Activated CD4-positive, alpha-beta memory T cell treated with anti-CD3 and anti-CD28 coated beads, Interleukin-2, amount 10 ng/mL, durations not matched to agents 7 days and 5 days (primary cell): ENCODE data around the gene PEX1. TPM values are rescaled to one million over a fixed set of nuclear protein-coding genes. Genes with fewer than 3 reads are reported as not detected.
A peak's percentile ranks its signal among the peaks of the same experiment; 100 is the strongest.
"Not testable (repeated sequence)": the region's sequence is repeated elsewhere in the genome, so short reads cannot be mapped to it uniquely, and the experiment has no call there.

Experiments used
- CTCF ChIA-PET: fragments of 350-600 bp; sonication (Branson Sonifier 250); formaldehyde crosslinking; loops from one replicate; lab custom pipeline; 2021; ENCODE audit warnings: antibody characterized with exemption, inconsistent platforms; lab: Charles Lee
- POLR2A ChIA-PET: fragments of 350-600 bp; sonication (Branson Sonifier 250); formaldehyde crosslinking; loops from one replicate; lab custom pipeline; 2021; ENCODE audit warnings: antibody characterized with exemption; lab: Charles Lee
- DNase-seq: peaks from one replicate; pipeline ENCODE4 v3.0.0-alpha.2; 2020
- H3K27ac Mint-ChIP-seq: one replicate; pipeline ENCODE4 v1.8.0; 2021; ENCODE audit warnings: mild to moderate bottlenecking, mixed read lengths
- H3K27me3 Mint-ChIP-seq: one replicate; pipeline ENCODE4 v1.8.0; 2021; ENCODE audit warnings: mixed read lengths
- H3K36me3 Mint-ChIP-seq: one replicate; pipeline ENCODE4 v1.8.0; 2021; ENCODE audit warnings: low read depth, mixed read lengths
- H3K4me1 Mint-ChIP-seq: one replicate; pipeline ENCODE4 v1.8.0; 2021; ENCODE audit warnings: mixed read lengths
- H3K4me3 Mint-ChIP-seq: one replicate; pipeline ENCODE4 v1.8.0; 2021; ENCODE audit warnings: mild to moderate bottlenecking, mixed read lengths
- H3K9me3 Mint-ChIP-seq: one replicate; pipeline ENCODE4 v1.8.0; 2021; ENCODE audit warnings: mixed read lengths
- total RNA-seq, 2 experiments: library from RNA; stranded (reverse); gene quantifications; one replicate each; pipeline ENCODE4 v1.2.3, GENCODE V29; 2021

The PEX1 gene
- total RNA-seq: 10 to 100 TPM; 15.0 to 16.4 TPM

DNA sequence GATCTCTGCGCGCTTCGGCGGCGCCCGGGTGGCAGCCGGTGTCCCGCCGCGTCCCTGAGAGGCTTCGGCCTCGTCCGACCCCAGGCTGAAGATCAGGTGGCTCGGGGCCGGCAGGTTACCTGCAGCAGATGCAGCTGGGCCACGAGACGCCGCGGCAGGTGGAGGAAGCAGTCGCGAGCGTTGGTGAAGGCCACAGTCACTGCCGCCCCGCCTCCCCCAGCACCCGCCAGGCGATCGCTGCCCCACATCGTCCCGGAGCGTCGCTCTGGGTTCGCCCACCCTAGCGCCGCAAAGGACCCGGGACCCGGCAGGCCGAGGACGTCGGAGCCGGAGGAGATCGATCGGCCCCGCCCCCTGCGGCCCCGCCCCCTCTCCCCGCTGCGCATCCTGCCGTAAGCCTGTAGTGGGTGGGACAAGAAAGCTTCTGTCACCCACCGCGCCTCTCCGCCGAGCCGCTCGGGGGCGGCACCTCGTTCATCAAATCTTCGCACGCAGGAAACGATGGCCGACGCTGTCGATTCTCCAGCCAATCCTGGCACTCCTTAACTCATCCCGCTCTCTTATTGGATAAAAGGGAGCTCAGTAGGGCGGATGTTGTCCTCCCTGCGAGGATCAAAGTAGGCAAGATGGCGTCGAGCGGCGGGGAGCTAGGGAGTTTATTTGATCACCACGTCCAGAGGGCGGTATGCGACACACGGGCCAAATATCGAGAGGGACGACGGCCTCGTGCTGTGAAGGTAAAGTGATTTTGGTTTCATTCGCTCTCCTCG is at the start of gene PEX1, which contains the start of gene RBM48:
Gene PEX1 (minus strand): TSS at position 333 of the 770 bp plus-strand sequence. CDS start 85 bp downstream, at position 248.
Gene RBM48 (plus strand): TSS at position 608 of the 770 bp plus-strand sequence. CDS start 19 bp downstream, at position 627.
- peak; percentile 96 for DNase-seq
- Mint-ChIP-seq H3K4me3 (peak within 1 kb of the TSS; percentile 87), H3K9me3 (no peaks in the 10 kb centered on the region), H3K27ac (peak within 1 kb of the TSS; percentile 91), H3K36me3 (peaks cover 26% of the 10 kb centered on the region), H3K27me3 (no peaks in the 10 kb centered on the region), H3K4me1 (peaks cover 31% of the 10 kb centered on the region)
- CTCF ChIA-PET: interaction anchor here (0.6 to 2.5 kb wide), 35 partner anchors 11 to 704 kb away, joined by 3 to 32 read pairs (median 4); partner anchors contain the start of genes FAM133B, GATAD1 and VPS50
- POLR2A ChIA-PET: interaction anchor here (0.6 to 4.4 kb wide), 35 partner anchors 11 to 618 kb away, joined by 3 to 33 read pairs (median 4); partner anchors contain the start of genes AKAP9, ANKIB1, CDK6 and FAM133B

DNA sequence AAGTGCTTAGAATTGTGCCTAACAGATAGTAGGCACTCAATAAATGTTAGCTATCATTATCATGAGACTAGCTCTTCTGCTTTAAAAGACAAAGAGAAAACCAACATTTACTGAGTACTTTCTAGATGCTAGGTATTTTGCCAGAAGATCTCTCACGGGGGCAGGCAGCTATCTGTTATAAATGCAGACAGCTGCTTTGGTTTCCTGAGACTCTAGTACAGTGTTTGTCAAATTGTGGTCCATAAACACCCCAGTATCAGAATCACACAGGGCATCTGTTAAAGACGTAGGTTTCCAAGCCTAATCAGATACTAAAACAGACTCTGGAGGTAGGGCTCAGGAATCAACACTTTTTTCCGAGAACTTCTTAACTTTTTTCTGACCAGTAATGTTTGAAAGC is 48.0 kb upstream of the PEX1 start:
- Mint-ChIP-seq H3K27ac (no peak overlapping the region), H3K4me3 (no peak overlapping the region), H3K36me3 (peaks cover 62% of the 10 kb centered on the region), H3K4me1 (peaks cover 9% of the 10 kb centered on the region), H3K9me3 (no peaks in the 10 kb centered on the region), H3K27me3 (no peaks in the 10 kb centered on the region)
- ChIA-PET CTCF (interaction anchor here (0.6 to 2.0 kb wide), 3 partner anchors 11 to 48 kb away, joined by 3 to 7 read pairs (median 6); partner anchors contain the start of genes FAM133B, PEX1 and RBM48), POLR2A (interaction anchor here (1.3 kb wide), 1 partner anchor 48 kb away, joined by 4 read pairs; the partner anchor contains the start of genes PEX1 and RBM48)
- no peak for DNase-seq

DNA sequence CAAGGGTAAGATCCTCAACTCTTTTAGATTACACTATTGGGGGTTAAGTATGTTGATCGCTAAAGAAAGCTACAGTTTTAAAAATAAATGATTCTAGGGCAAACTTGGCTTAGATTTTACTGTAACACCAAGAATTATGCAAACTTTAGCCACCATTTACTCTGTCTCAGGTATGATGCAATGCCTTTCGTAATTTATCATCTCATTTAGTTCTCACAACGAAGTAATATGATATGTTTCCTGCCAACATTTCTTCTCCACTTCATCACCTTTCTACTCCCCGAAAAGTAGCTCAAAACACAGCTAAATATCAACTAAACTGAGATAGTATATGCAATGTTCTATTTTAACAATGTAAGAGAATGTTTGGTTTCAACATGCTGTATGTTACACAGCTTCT is 40.8 kb upstream of the PEX1 start:
- Mint-ChIP-seq H3K4me1 (peaks cover 4% of the 10 kb centered on the region), H3K27ac (no peak overlapping the region), H3K36me3 (peaks cover 55% of the 10 kb centered on the region), H3K9me3 (no peaks in the 10 kb centered on the region), H3K27me3 (no peaks in the 10 kb centered on the region), H3K4me3 (no peak overlapping the region)
- ChIA-PET POLR2A (no interaction called here), CTCF (no interaction called here)
- DNase-seq: no peak

DNA sequence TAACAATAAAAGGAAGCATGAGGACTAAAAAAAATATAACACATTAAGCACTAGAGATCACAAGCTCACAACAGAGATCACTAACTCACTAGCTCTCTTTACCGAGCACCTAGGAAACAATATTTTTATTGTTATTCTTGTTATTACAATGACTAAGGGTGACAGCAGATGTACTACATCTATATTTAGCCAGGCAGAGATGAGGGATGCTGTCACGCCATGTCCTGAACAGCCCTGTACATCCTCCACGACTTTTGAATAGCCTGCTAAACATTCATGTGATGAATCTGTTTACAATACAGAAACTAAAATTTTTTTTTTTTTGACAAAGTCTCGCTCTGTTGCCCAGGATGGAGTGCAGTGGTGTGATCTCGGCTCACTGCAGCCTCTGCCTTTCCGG is 39.1 kb upstream of the PEX1 start:
- no peak for DNase-seq
- peaks cover 2% of the 10 kb centered on the region for H3K4me1 Mint-ChIP-seq
- H3K9me3 Mint-ChIP-seq: no peaks in the 10 kb centered on the region
- H3K27me3 Mint-ChIP-seq: no peaks in the 10 kb centered on the region
- H3K4me3 Mint-ChIP-seq: no peak overlapping the region
- CTCF ChIA-PET: no interaction called here
- H3K36me3 Mint-ChIP-seq: peaks cover 63% of the 10 kb centered on the region
- H3K27ac Mint-ChIP-seq: no peak overlapping the region
- POLR2A ChIA-PET: interaction anchor here (1.1 to 1.4 kb wide), 3 partner anchors 9 to 39 kb away, joined by 3 to 4 read pairs (median 3); partner anchors contain the start of genes FAM133B, PEX1 and RBM48

DNA sequence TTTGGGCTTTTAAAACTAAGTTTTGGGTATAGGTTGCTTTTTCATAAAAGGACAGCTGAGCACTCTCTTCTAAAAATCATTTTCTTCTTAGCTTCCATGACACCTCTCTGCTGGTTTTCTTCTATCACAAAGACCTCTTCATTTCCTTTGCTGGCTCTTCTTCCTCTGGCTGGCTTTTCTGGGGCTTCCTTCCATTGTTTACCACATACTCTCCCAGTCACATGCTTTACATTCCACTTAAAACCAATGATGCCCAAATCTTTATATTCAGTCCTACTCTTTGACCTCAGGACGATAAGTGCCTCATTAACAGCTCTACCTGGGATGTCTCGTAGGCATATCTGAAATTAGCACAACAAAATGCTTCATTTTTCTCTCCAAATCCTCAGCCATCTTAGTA is 35.0 kb upstream of the PEX1 start:
- H3K9me3 Mint-ChIP-seq: no peaks in the 10 kb centered on the region
- no peaks in the 10 kb centered on the region for H3K4me1 Mint-ChIP-seq
- no peak overlapping the region for H3K4me3 Mint-ChIP-seq
- H3K27ac Mint-ChIP-seq: no peak overlapping the region
- no peak for DNase-seq
- H3K36me3 Mint-ChIP-seq: peaks cover 50% of the 10 kb centered on the region
- CTCF ChIA-PET: interaction anchor here (0.9 kb wide), 1 partner anchor 35 kb away, joined by 3 read pairs; the partner anchor contains the start of genes PEX1 and RBM48
- H3K27me3 Mint-ChIP-seq: no peaks in the 10 kb centered on the region
- POLR2A ChIA-PET: interaction anchor here (0.6 to 2.0 kb wide), 2 partner anchors 27 to 35 kb away, joined by 3 to 7 read pairs; partner anchors contain the start of genes FAM133B, PEX1 and RBM48

DNA sequence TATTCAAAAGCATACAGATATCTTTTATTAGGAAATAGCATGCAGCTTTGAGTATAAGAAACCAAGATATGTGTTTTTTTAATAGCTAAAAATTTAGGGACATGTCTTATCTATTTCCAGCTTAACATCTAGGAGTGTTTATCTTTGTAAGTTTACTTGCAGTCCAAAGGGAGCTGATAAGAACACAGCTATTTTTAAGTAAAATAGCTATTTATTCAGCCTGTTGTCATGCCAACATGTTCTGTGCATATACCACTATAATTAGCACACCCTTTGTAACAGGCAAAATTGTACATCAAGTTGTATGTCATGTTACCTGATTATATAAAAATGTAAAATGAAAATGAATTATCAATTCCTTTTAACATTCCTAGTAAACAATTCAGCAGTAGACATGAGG is 32.3 kb upstream of the PEX1 start:
- Mint-ChIP-seq H3K9me3 (no peaks in the 10 kb centered on the region), H3K4me1 (no peaks in the 10 kb centered on the region), H3K36me3 (peaks cover 37% of the 10 kb centered on the region), H3K27ac (no peak overlapping the region), H3K27me3 (no peaks in the 10 kb centered on the region), H3K4me3 (no peak overlapping the region)
- ChIA-PET CTCF (interaction anchor here (1.5 kb wide), 1 partner anchor 32 kb away, joined by 5 read pairs; the partner anchor contains the start of genes PEX1 and RBM48), POLR2A (no interaction called here)
- no peak for DNase-seq

DNA sequence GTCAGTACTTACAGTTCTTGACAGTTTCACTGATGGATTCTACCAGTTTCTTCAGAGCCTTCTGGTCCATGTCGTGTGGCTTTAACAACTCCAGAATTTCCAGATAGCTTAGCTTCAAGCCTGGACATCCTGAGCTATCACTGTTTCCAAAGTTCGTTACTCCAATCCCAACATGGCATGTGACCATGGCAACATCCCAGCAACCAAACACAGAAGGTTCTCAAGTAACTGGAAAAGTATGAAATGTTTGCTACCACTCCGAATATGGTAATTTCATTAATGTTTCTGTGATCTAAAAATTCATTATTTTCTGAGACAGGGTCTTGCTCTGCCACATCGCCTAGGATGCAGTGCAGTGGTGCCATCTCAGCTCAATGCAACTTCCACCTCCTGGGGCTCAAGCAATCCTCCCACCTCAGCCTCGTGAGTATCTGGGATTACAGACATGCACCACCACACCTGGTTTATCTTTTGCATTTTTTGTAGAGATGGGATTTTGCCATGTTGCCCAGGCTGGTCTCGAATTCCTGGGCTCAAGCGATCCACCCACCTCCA is 29.6 kb upstream of the PEX1 start:
- Mint-ChIP-seq H3K4me3 (no peak overlapping the region), H3K27me3 (no peaks in the 10 kb centered on the region), H3K4me1 (no peaks in the 10 kb centered on the region), H3K9me3 (no peaks in the 10 kb centered on the region), H3K36me3 (peaks cover 17% of the 10 kb centered on the region), H3K27ac (no peak overlapping the region)
- CTCF ChIA-PET: interaction anchor here (2.9 kb wide), 1 partner anchor 29 kb away, joined by 10 read pairs; the partner anchor contains the start of genes PEX1 and RBM48
- no peak for DNase-seq
- POLR2A ChIA-PET: interaction anchor here (0.7 to 1.0 kb wide), 2 partner anchors 20 to 29 kb away, joined by 3 read pairs; partner anchors contain the start of genes PEX1 and RBM48

DNA sequence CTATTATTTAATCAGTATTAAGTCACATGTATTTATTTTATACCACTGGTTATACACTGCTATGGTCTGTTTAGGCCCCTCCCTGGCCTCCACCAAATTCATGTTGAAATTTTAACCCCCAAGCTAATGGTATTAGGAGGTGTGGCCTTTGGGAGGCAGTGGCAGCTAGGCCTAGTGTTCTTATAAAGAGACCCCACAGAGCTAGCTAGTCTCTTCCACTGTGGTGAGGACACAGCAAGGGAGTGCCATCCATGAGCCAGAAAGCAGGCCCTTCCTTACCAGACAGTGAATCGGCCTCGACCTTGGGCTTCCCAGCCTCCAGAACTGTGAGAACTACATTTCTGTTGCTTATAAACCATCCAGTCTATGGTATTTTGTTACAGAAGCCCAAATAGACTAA is 28.9 kb upstream of the PEX1 start:
- no peak for DNase-seq

DNA sequence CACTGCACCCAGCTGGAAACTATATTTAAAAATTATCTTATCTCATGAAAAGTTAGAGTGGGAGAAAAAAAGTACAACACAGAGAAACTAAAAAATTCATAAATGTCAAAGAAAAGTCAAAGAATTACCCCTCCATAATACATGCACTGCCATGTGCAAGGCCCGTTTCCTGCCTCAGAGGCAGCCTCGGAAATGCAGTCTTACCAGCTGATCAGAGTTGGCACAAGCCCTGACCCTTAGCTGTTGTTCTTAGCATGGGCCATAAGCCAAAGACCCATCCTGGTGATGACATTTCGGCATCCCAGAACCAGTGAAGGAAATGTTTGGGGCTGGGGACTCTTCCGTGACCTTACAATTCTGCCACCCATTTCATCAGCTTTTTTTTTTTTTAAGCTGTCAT is 21.9 kb upstream of the PEX1 start:
- Mint-ChIP-seq H3K27me3 (peaks cover 7% of the 10 kb centered on the region), H3K27ac (no peak overlapping the region), H3K4me3 (no peak overlapping the region), H3K4me1 (no peaks in the 10 kb centered on the region), H3K36me3 (no peaks in the 10 kb centered on the region), H3K9me3 (no peaks in the 10 kb centered on the region)
- CTCF ChIA-PET: interaction anchor here (0.7 kb wide), 1 partner anchor 462 kb away, joined by 3 read pairs; no protein-coding TSS in a partner anchor
- POLR2A ChIA-PET: no interaction called here
- DNase-seq: no peak

More for the DNA sequence above, 28.9 kb upstream of the PEX1 start:
- Mint-ChIP-seq H3K4me3 (no peak overlapping the region), H3K4me1 (no peaks in the 10 kb centered on the region), H3K27me3 (no peaks in the 10 kb centered on the region), H3K27ac (no peak overlapping the region), H3K36me3 (peaks cover 15% of the 10 kb centered on the region), H3K9me3 (no peaks in the 10 kb centered on the region)
- ChIA-PET CTCF (interaction anchor here (2.9 kb wide), 1 partner anchor 29 kb away, joined by 10 read pairs; the partner anchor contains the start of genes PEX1 and RBM48), POLR2A (interaction anchor here (0.7 kb wide), 1 partner anchor 29 kb away, joined by 3 read pairs; the partner anchor contains the start of genes PEX1 and RBM48)

DNA sequence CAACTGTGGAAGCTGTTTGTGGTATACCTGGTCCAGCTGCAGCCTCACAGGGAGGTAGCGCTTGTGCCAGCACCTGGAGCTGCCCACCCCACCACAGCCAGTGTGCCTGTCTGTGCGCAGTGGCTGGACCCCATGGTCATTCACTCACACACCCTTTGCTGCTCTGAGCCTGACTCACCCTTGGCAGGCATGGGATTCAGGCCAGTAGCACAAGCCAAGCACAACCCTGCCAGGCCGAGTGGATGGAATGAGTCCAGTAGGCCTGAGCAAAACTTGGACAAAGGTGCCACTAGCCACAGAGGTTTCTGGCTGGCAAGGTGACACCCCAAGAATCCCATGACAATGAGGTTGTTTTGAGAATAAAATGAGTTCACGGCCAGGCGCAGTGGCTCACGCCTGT is 19.3 kb upstream of the PEX1 start:
- Mint-ChIP-seq H3K4me1 (no peaks in the 10 kb centered on the region), H3K27ac (no peak overlapping the region), H3K4me3 (no peak overlapping the region), H3K9me3 (peaks cover 4% of the 10 kb centered on the region), H3K27me3 (peaks cover 7% of the 10 kb centered on the region), H3K36me3 (no peaks in the 10 kb centered on the region)
- POLR2A ChIA-PET: no interaction called here
- DNase-seq: no peak
- CTCF ChIA-PET: interaction anchor here (0.7 kb wide), 1 partner anchor 11 kb away, joined by 3 read pairs; no protein-coding TSS in a partner anchor

DNA sequence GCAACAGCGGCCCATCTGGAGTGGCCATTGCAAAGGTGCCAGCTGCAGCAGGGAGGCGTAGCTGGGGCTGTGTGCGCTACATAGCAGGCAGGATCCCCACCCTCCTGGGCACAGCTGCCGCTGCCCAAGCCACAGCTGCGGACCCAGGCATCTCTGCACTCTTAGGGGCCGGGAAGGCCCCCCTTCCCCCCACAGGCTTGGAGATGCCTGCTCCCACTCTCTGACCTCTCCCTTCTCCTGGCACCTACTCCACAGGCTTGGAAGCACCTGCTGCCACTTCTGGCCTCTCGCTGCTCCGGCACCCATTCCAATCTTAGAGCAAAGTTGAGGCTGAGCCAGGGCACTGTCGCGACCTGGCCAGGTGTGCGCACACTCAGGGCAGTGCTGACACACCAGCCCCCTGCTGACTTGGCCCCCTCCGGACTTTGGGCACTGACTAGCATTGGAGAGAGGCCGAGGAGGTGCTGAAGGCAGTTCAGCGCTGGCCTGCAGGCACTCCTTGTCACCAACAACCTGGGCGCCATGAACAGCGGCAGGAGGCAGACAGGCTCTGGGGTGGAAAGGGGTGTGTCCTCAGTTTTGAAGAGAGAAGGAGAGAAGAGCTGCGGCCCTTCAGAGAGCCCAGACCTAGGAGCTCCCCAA is 18.7 kb upstream of the PEX1 start:
- ChIA-PET POLR2A (interaction anchor here (0.7 kb wide), 1 partner anchor 18 kb away, joined by 3 read pairs; the partner anchor contains the start of genes PEX1 and RBM48), CTCF (no interaction called here)
- H3K4me1 Mint-ChIP-seq: no peaks in the 10 kb centered on the region
- H3K9me3 Mint-ChIP-seq: peaks cover 6% of the 10 kb centered on the region
- no peak overlapping the region for H3K27ac Mint-ChIP-seq
- no peak for DNase-seq
- no peak overlapping the region for H3K4me3 Mint-ChIP-seq
- H3K27me3 Mint-ChIP-seq: peaks cover 8% of the 10 kb centered on the region
- peaks cover 1% of the 10 kb centered on the region for H3K36me3 Mint-ChIP-seq

DNA sequence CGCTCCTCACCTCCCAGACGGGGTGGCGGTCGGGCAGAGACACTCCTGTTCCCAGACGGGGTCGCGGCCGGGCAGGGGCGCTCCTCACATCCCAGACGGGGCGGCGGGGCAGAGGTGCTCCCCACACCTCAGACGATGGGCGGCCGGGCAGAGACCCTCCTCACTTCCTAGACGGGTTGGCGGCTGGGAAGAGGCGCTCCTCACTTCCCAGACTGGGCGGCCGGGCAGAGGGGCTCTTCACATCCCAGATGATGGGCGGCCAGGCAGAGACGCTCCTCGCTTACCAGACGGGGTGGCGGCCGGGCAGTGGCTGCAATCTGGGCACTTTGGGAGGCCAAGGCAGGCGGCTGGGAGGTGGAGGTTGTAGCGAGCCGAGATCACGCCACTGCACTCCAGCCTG is 16.8 kb upstream of the PEX1 start:
- H3K9me3 Mint-ChIP-seq: peaks cover 12% of the 10 kb centered on the region
- H3K36me3 Mint-ChIP-seq, H3K4me3 Mint-ChIP-seq, POLR2A ChIA-PET, CTCF ChIA-PET, DNase-seq, H3K4me1 Mint-ChIP-seq, H3K27me3 Mint-ChIP-seq, H3K27ac Mint-ChIP-seq: not testable (repeated sequence)
